ENCODE results near the gene ADRA2B.
"Not testable (repeated sequence)": the region's sequence is repeated elsewhere in the genome, so short reads cannot be mapped to it uniquely, and the experiment has no call there.

GRCh38 chr2:96064760-96065159, 51.6 kb downstream of the ADRA2B start:
- not testable (repeated sequence) for TF ChIP-seq CTCF (IDR thresholded peaks at IDR 0.05); POLR2A (IDR thresholded peaks at IDR 0.05); EP300 (IDR thresholded peaks at IDR 0.05; ENCODE audit: low read depth)
